ACC112 (cell line): Measurements from ENCODE around the gene MTCL1.

ENCODE experiments used
- H2AFZ ChIP-seq: fragments of 200-600 bp; sonication (generic); one replicate; pipeline ENCODE4 v1.6.0; 2017; ENCODE audit warnings: antibody characterized with exemption, low read length; ENCODE audit not compliant: unreplicated experiment
- H3K27ac ChIP-seq: fragments of 200-600 bp; sonication (generic); 2 replicates; pipeline ENCODE4 v1.5.1; 2014; ENCODE audit warnings: low read depth, mild to moderate bottlenecking, antibody characterized with exemption, low read length, moderate library complexity
- H3K27me3 ChIP-seq: fragments of 200-600 bp; sonication (generic); 2 replicates; pipeline ENCODE4 v1.6.1; 2014; ENCODE audit warnings: mild to moderate bottlenecking, antibody characterized with exemption, low read length, moderate library complexity, mixed read lengths; ENCODE audit not compliant: insufficient read depth
- H3K36me3 ChIP-seq: fragments of 200-600 bp; sonication (generic); 2 replicates; pipeline ENCODE4 v1.6.1; 2016; ENCODE audit warnings: mild to moderate bottlenecking, antibody characterized with exemption, low read length, moderate library complexity, mixed read lengths; ENCODE audit not compliant: insufficient read depth
- H3K4me1 ChIP-seq: fragments of 200-600 bp; sonication (generic); one replicate; pipeline ENCODE4 v1.6.1; 2016; ENCODE audit warnings: low read length, mixed read lengths; ENCODE audit not compliant: insufficient read depth, unreplicated experiment, control insufficient read depth
- H3K4me3 ChIP-seq: fragments of 200-600 bp; sonication (generic); 2 replicates; pipeline ENCODE4 v1.5.1; 2014; ENCODE audit warnings: mild to moderate bottlenecking, low read depth, low read length
- H3K79me2 ChIP-seq: fragments of 200-600 bp; sonication (generic); one replicate; pipeline ENCODE4 v1.6.0; 2016; ENCODE audit warnings: low read length; ENCODE audit not compliant: control insufficient read depth, unreplicated experiment, insufficient read depth

The MTCL1 gene

GRCh38 chr18:8823530-8823929, 118.2 kb downstream of the MTCL1 start:
- H3K36me3 ChIP-seq = peaks cover 14% of the 10 kb centered on the region; the same call in 1 of the 2 replicates

DNA sequence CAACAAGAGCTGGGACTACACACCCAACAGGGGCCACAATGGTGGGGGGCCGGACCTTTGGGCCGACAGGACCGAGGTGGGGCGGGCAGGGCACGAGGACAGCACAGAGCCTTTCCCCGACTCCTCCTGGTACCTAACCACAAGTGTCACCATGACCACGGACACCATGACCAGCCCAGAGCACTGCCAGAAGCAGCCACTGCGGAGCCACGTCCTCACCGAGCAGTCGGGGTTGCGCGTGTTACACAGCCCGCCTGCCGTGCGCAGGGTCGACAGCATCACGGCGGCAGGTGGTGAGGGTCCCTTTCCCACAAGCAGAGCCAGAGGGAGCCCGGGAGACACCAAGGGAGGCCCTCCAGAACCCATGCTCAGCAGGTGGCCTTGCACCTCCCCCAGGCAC, 119.5 kb downstream of the MTCL1 start:
- Histone ChIP-seq H3K27ac (no peak overlapping the region), H3K4me3 (no peak overlapping the region), H3K4me1 (no peaks in the 10 kb centered on the region), H3K36me3 (peaks cover 5% of the 10 kb centered on the region; the same call in 1 of the 2 replicates), H2AFZ (no peak overlapping the region), H3K79me2 (no peaks in the 10 kb centered on the region), H3K27me3 (no peaks in the 10 kb centered on the region)

More at GRCh38 chr18:8823530-8823929, 118.2 kb downstream of the MTCL1 start:
- Histone ChIP-seq H3K79me2 (no peaks in the 10 kb centered on the region), H2AFZ (no peak overlapping the region), H3K27ac (no peak overlapping the region), H3K4me1 (no peaks in the 10 kb centered on the region), H3K4me3 (no peak overlapping the region), H3K27me3 (no peaks in the 10 kb centered on the region)

- Histone ChIP-seq H3K36me3 (peaks cover 4% of the 10 kb centered on the region; the same call in 1 of the 2 replicates), H2AFZ (no peak overlapping the region), H3K4me3 (no peak overlapping the region), H3K79me2 (no peaks in the 10 kb centered on the region), H3K27ac (no peak overlapping the region), H3K4me1 (no peaks in the 10 kb centered on the region), H3K27me3 (no peaks in the 10 kb centered on the region)
Measured at GRCh38 chr18:8825273-8825672, 119.9 kb downstream of the MTCL1 start.

DNA sequence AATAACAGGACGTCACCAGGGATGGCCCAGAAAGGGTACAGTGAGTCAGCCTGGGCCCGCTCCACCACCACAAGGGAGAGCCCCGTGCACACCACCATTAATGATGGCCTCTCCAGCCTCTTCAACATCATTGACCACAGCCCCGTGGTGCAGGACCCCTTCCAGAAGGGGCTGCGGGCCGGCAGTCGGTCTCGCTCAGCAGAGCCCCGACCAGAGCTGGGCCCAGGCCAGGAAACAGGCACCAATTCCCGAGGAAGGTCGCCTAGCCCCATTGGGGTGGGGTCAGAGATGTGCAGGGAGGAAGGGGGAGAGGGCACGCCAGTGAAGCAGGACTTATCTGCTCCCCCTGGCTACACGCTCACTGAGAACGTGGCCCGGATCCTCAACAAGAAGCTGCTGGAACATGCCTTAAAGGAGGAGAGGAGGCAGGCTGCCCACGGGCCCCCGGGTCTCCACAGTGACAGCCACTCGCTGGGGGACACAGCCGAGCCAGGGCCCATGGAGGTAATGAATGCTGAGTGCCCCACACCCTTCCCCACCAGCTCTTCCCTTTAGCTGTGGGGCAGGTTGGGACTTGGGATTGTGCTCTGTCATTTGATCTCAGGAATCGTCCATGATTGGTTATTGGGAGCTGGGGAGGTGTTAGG, 120.5 kb downstream of the MTCL1 start:
- H3K27ac ChIP-seq = no peak overlapping the region
- H3K79me2 ChIP-seq = no peaks in the 10 kb centered on the region
- no peak overlapping the region for H2AFZ ChIP-seq
- H3K36me3 ChIP-seq = peaks cover 4% of the 10 kb centered on the region; the same call in 1 of the 2 replicates
- H3K27me3 ChIP-seq = no peaks in the 10 kb centered on the region
- H3K4me3 ChIP-seq = no peak overlapping the region
- no peaks in the 10 kb centered on the region for H3K4me1 ChIP-seq

DNA sequence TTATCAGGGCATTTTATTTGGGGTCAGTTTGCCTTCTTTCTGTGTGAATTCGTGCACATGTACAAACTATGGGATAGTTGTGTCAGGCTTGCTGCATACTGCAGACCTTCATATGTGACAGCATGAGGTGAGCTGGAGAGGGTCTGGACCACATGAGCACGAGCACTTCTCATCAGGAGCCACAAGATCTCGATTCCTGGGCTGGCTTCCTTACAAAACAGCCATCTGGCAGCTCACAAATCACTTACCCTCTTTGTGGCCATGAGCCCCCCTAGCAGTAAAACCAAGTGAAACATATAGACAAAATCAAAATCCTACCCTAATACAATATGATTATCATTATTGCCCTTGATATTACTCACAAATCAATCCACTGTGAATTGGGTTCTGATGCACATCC, 121.2 kb downstream of the MTCL1 start:
- no peaks in the 10 kb centered on the region for H3K79me2 ChIP-seq
- no peak overlapping the region for H2AFZ ChIP-seq
- H3K27ac ChIP-seq = no peak overlapping the region
- H3K4me1 ChIP-seq = no peaks in the 10 kb centered on the region
- H3K27me3 ChIP-seq = no peaks in the 10 kb centered on the region
- no peak overlapping the region for H3K4me3 ChIP-seq
- H3K36me3 ChIP-seq = peaks cover 4% of the 10 kb centered on the region; the same call in 1 of the 2 replicates

- no peak overlapping the region for H3K4me3 ChIP-seq
- H3K79me2 ChIP-seq = no peaks in the 10 kb centered on the region
- no peak overlapping the region for H3K27ac ChIP-seq
- H2AFZ ChIP-seq = no peak overlapping the region
- no peaks in the 10 kb centered on the region for H3K27me3 ChIP-seq
- peaks cover 4% of the 10 kb centered on the region; the same call in 1 of the 2 replicates for H3K36me3 ChIP-seq
- H3K4me1 ChIP-seq = no peaks in the 10 kb centered on the region
Measured at GRCh38 chr18:8826971-8827370, 121.6 kb downstream of the MTCL1 start.

DNA sequence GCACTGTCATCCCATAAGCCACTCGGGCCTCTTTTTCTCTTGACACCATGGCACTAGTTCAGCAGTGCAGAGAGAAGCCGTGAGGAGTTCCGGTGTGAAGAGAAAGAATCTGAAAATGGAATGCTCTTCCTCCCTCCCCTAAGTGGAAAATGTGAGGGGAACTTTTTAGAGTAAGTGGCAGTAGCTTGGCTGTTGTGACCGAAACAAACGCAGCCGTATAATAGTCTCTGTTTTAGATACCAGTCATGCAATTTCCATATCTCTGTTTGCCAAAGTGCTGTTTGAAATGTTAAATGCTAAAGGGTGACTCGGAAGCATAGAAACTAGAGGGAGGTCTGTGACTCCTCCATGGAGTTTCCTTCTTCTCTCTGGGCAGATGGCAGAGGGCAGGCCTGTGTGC, 122.9 kb downstream of the MTCL1 start:
- H3K79me2 ChIP-seq = no peaks in the 10 kb centered on the region
- no peak overlapping the region for H3K27ac ChIP-seq
- no peak overlapping the region for H3K4me3 ChIP-seq
- H3K4me1 ChIP-seq = no peaks in the 10 kb centered on the region
- H2AFZ ChIP-seq = no peak overlapping the region
- peaks cover 4% of the 10 kb centered on the region; the same call in 1 of the 2 replicates for H3K36me3 ChIP-seq
- no peaks in the 10 kb centered on the region for H3K27me3 ChIP-seq

- Histone ChIP-seq H3K36me3 (peaks cover 4% of the 10 kb centered on the region; the same call in 1 of the 2 replicates), H3K27ac (no peak overlapping the region), H2AFZ (no peak overlapping the region), H3K4me1 (no peaks in the 10 kb centered on the region), H3K4me3 (no peak overlapping the region), H3K27me3 (no peaks in the 10 kb centered on the region), H3K79me2 (no peaks in the 10 kb centered on the region)
Measured at GRCh38 chr18:8828798-8829197, 123.4 kb downstream of the MTCL1 start.

- no peak overlapping the region for H3K4me3 ChIP-seq
- H3K27ac ChIP-seq = no peak overlapping the region
Measured at GRCh38 chr18:8830067-8831060, 125.0 kb downstream of the MTCL1 start.

DNA sequence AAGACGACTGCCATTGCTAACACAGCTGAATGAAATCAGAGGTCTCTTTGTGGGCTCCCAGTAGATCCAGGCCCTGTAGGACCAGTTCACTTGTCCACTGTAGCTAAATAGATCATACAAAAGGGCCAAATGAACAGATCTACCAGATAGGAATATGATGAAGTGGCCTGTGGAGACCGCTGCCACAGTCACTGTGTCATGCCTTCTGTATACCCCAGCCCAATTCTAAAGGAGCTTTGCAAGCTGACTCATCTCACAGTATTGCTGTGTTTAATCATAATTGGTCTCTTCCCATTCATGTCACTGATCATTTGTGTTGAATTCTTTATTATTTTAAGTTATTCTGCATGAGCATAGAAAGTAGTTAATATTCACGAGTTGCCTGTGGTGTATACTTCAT, 125.8 kb downstream of the MTCL1 start:
- no peak overlapping the region for H2AFZ ChIP-seq
- H3K36me3 ChIP-seq = peaks cover 4% of the 10 kb centered on the region; the same call in 1 of the 2 replicates
- no peak overlapping the region for H3K27ac ChIP-seq
- H3K79me2 ChIP-seq = no peaks in the 10 kb centered on the region
- H3K4me1 ChIP-seq = no peaks in the 10 kb centered on the region
- no peaks in the 10 kb centered on the region for H3K27me3 ChIP-seq
- H3K4me3 ChIP-seq = no peak overlapping the region

More at GRCh38 chr18:8830067-8831060, 125.0 kb downstream of the MTCL1 start:
- Histone ChIP-seq H3K79me2 (no peaks in the 10 kb centered on the region), H2AFZ (no peak overlapping the region), H3K27me3 (no peaks in the 10 kb centered on the region), H3K4me1 (no peaks in the 10 kb centered on the region), H3K36me3 (peaks cover 4% of the 10 kb centered on the region; the same call in 1 of the 2 replicates)
